ENCODE data around the gene SERPINB10.

DNA sequence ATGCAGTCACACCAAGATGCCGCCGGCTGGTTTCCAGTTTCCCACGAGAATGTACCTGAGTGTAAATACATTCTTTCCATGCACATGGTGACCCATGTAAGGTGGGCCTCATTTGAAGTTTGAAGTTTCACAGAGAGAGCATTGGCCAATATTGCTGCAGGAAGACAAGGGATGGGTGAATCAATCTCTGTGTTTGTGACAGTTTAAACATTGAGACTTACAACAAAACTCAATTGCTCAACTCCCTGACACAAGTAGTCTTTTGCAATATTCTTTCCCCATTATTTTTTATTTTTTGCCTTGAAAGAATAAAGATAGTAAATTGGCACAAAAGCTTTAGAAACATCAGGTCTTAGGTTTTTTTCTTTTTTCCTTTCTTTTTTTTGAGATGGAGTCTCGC, 15.2 kb upstream of the SERPINB10 start:
- TF ChIP-seq TAF1 (IDR thresholded peaks at IDR 0.05; ENCODE audit: low read depth, low read length) = no peak
- TF ChIP-seq POLR2AphosphoS5 (IDR thresholded peaks at IDR 0.05; ENCODE audit: low read depth, low read length) = no peak
- no peak for TF ChIP-seq POLR2A (IDR thresholded peaks at IDR 0.05; ENCODE audit: low read depth, low read length)
- no peak for TF ChIP-seq SPI1 (IDR thresholded peaks at IDR 0.05; ENCODE audit: low read depth, low read length)

All from GM12891 (cell line).